CD14-positive monocyte (primary cell): ENCODE results near the gene SLC4A3. TPM values are rescaled to one million over a fixed set of nuclear protein-coding genes. Genes with fewer than 3 reads are reported as not detected.

Source experiments
- DNase-seq, 3 donors: peaks; one replicate each; pipeline ENCODE4 v3.0.0-alpha.2; 2011 to 2022
- H2AFZ ChIP-seq: 2 replicates; pipeline ENCODE4 v1.6.0; 2012; ENCODE audit warnings: mild to moderate bottlenecking, low read depth, low read length, inconsistent platforms; ENCODE audit not compliant: insufficient read depth, poor library complexity, severe bottlenecking
- H3K27ac ChIP-seq, 2 donors: 1 replicate in 1 of 2; 2 replicates in 1 of 2; pipeline ENCODE4 v1.5.1; 2012 to 2013; ENCODE audit warnings: low read length in 2 of 2, control low read depth in 1 of 2, inconsistent platforms in 1 of 2, low read depth in 1 of 2, mild to moderate bottlenecking in 1 of 2
- H3K27me3 ChIP-seq, 2 donors: one replicate each; pipeline versions ENCODE4 v1.6.0 to v1.6.1; 2011 to 2013; ENCODE audit warnings: low read length in 2 of 2; ENCODE audit not compliant: control insufficient read depth in 2 of 2, insufficient read depth in 2 of 2
- H3K36me3 ChIP-seq, 2 donors: replicated peaks in 1 of 2; 1 replicate in 1 of 2; 2 replicates in 1 of 2; pipeline versions ENCODE4 v1.5.1 to v1.6.1; 2012 to 2013; ENCODE audit warnings: low read length in 2 of 2, control low read depth in 1 of 2, inconsistent platforms in 1 of 2, mild to moderate bottlenecking in 1 of 2; ENCODE audit not compliant: insufficient read depth in 2 of 2, control insufficient read depth in 1 of 2
- H3K4me1 ChIP-seq, 2 donors: 1 replicate in 1 of 2; 2 replicates in 1 of 2; pipeline versions ENCODE4 v1.5.1 to v1.6.1; 2012 to 2013; ENCODE audit warnings: low read length in 2 of 2, control low read depth in 1 of 2, inconsistent platforms in 1 of 2, mild to moderate bottlenecking in 1 of 2, moderate library complexity in 1 of 2; ENCODE audit not compliant: insufficient read depth in 2 of 2, control insufficient read depth in 1 of 2
- H3K4me2 ChIP-seq: replicated peaks from 2 replicates; pipeline ENCODE3; 2012; ENCODE audit warnings: low read length, moderate library complexity, mild to moderate bottlenecking; ENCODE audit not compliant: poor library complexity, severe bottlenecking; ENCODE audit errors: extremely low read depth
- H3K4me3 ChIP-seq, 3 experiments: fragments of 200-600 bp in 1 of 3; sonication (generic) in 1 of 3; replicated peaks in 1 of 3; 1 replicate in 2 of 3; 2 replicates in 1 of 3; pipeline ENCODE4 v1.5.1; 2011 to 2013; ENCODE audit warnings: low read length in 3 of 3, mild to moderate bottlenecking in 3 of 3, control low read depth in 2 of 3, low read depth in 2 of 3, inconsistent platforms in 1 of 3, moderate library complexity in 1 of 3
- H3K79me2 ChIP-seq: 2 replicates; pipeline ENCODE4 v1.6.0; 2012; ENCODE audit warnings: mild to moderate bottlenecking, control low read depth, inconsistent platforms, low read length, moderate library complexity; ENCODE audit not compliant: insufficient read depth
- H3K9ac ChIP-seq: 2 replicates; pipeline ENCODE4 v1.6.0; 2017; ENCODE audit warnings: low read length, mild to moderate bottlenecking; ENCODE audit not compliant: insufficient read depth, poor library complexity, severe bottlenecking
- H3K9me3 ChIP-seq, 2 donors: replicated peaks in 1 of 2; 1 replicate in 1 of 2; 2 replicates in 1 of 2; pipeline versions ENCODE4 v1.5.1 to v1.6.1; 2012 to 2013; ENCODE audit warnings: low read length in 2 of 2, control low read depth in 1 of 2; ENCODE audit not compliant: control insufficient read depth in 1 of 2, insufficient read depth in 1 of 2
- H4K20me1 ChIP-seq: 2 replicates; pipeline ENCODE4 v1.6.0; 2012; ENCODE audit warnings: mild to moderate bottlenecking, low read length, control low read depth, moderate library complexity; ENCODE audit not compliant: insufficient read depth
- H3K27ac Mint-ChIP-seq, 7 donors: one replicate each; pipeline ENCODE4 v1.8.0; 2020; ENCODE audit warnings: mild to moderate bottlenecking in 7 of 7, mixed read lengths in 7 of 7, moderate library complexity in 6 of 7, inconsistent platforms in 2 of 7
- H3K27me3 Mint-ChIP-seq, 3 donors: one replicate each; pipeline ENCODE4 v1.8.0; 2021 to 2022; ENCODE audit warnings: low read depth in 3 of 3, mild to moderate bottlenecking in 3 of 3, mixed read lengths in 3 of 3, moderate library complexity in 3 of 3, inconsistent platforms in 1 of 3
- H3K36me3 Mint-ChIP-seq, 2 donors: one replicate each; pipeline ENCODE4 v1.8.0; 2020; ENCODE audit warnings: mixed read lengths in 2 of 2, inconsistent platforms in 1 of 2, mild to moderate bottlenecking in 1 of 2
- H3K4me1 Mint-ChIP-seq: one replicate; pipeline ENCODE4 v1.8.0; 2020; ENCODE audit warnings: mild to moderate bottlenecking, mixed read lengths
- H3K4me3 Mint-ChIP-seq, 2 donors: one replicate each; pipeline ENCODE4 v1.8.0; 2020; ENCODE audit warnings: mild to moderate bottlenecking in 2 of 2, mixed read lengths in 2 of 2, moderate library complexity in 1 of 2
- H3K9me3 Mint-ChIP-seq, 7 donors: one replicate each; pipeline ENCODE4 v1.8.0; 2020 to 2022; ENCODE audit warnings: mixed read lengths in 7 of 7, mild to moderate bottlenecking in 6 of 7, moderate library complexity in 6 of 7, inconsistent platforms in 2 of 7
- WGBS: methylation state at CpG from one replicate; pipeline ENCODE4 v1.1.5; 2013; ENCODE audit warnings: missing lambda C conversion rate; ENCODE audit not compliant: insufficient coverage; 5-methylcytosine and 5-hydroxymethylcytosine counted together
- intact Hi-C, 2 donors: fragments of 100-400 bp; cut with micrococcal nuclease; formaldehyde crosslinking; loops; one replicate each; pipeline versions ENCODE4 v1.15.0 to v1.15.1; 2023
- polyA plus RNA-seq, 3 donors: library from polyadenylated mRNA; depleted of rRNA in 1 of 3; unstranded in 2 of 3; stranded (reverse) in 1 of 3; fragments of 300-500 nt in 2 of 3; fragments of >200 nt in 1 of 3; fragmentation: Illumina TruSeq in 2 of 3; gene quantifications; 1 replicate in 2 of 3; 2 replicates in 1 of 3; pipeline ENCODE4 v1.2.3, GENCODE V29; 2012 to 2021
- TF ChIP-seq, protein P1 (sequence below): fragments of 200-600 bp; IDR thresholded peaks from one replicate; pipeline ENCODE4 v1.8.0; 2022; ENCODE audit warnings: antibody characterized with exemption, mild to moderate bottlenecking

The SLC4A3 gene
- polyA plus RNA-seq, 3 donors = 0.31 TPM; not detected in 2

DNA sequence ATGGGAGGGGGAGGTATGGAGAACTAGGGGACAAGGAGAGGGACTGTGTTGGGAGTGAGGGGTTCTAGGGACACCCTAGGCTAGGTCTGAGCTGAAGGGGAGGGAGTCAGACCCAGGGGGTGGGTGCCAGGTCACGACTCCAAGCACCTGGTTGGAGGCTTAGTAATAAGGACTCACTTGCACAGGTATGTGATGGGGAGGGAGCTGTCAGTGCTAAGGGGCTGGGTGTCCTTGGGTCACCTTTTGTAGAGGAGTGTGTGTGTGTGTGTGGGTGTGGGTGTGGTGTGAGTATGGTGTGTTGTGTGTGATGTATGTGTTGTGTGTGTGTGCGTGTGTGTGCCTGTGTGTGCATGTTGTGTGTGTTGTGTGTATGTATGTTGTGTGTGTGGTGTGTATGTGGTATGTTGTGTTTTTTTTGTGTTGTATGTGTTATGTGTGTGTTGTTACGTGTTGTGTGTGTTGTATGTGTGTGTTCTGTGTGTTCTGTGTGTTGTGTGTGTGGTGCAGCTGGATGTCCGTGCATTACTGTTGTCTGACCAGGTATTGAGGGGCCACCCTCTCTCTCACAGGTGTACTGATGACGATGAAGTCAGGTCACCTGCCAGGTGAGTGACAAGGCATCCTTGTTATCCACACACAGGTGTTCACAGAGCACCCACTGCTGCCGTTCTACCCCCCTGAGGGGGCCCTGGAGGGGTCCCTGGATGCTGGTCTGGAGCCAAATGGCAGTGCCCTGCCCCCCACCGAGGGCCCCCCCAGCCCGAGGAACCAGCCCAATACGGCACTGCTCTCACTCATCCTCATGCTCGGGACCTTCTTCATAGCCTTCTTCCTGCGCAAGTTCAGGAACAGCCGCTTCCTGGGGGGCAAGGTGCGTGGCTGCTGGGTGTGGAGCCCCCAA is 9.8 kb downstream of the SLC4A3 start:
- no peak overlapping the region for H3K27ac Mint-ChIP-seq

DNA sequence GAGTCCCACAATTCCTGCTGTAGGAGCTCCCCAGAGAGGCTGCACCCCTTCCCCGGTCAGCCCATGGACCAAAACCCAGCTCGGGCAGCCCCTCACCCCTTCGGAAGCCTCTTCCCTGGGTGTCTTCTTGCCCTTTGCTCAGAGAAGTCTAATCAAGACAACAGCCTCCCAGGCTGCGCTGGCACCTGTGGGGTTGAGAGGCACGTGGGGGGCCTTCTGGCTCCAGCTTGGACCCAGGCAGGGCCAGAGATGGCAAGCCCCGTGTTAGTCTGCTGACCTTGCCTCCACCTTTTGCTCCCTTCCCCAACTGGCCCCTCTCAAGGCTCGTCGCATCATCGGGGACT is 10.4 kb downstream of the SLC4A3 start:
- H3K9me3 ChIP-seq = no peaks in the 10 kb centered on the region
- no peak overlapping the region for H3K4me3 ChIP-seq
- H3K9ac ChIP-seq = no peak overlapping the region
- 100% methylated on average over 4 of the region's 9 CpGs for WGBS
- no peak overlapping the region for H3K4me3 Mint-ChIP-seq
- peaks cover 12% of the 10 kb centered on the region for H3K4me1 Mint-ChIP-seq
- TF ChIP-seq, protein P1, sequence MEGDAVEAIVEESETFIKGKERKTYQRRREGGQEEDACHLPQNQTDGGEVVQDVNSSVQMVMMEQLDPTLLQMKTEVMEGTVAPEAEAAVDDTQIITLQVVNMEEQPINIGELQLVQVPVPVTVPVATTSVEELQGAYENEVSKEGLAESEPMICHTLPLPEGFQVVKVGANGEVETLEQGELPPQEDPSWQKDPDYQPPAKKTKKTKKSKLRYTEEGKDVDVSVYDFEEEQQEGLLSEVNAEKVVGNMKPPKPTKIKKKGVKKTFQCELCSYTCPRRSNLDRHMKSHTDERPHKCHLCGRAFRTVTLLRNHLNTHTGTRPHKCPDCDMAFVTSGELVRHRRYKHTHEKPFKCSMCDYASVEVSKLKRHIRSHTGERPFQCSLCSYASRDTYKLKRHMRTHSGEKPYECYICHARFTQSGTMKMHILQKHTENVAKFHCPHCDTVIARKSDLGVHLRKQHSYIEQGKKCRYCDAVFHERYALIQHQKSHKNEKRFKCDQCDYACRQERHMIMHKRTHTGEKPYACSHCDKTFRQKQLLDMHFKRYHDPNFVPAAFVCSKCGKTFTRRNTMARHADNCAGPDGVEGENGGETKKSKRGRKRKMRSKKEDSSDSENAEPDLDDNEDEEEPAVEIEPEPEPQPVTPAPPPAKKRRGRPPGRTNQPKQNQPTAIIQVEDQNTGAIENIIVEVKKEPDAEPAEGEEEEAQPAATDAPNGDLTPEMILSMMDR = no peak
- DNase-seq = no peak
- intact Hi-C loops = no loop called here
- H4K20me1 ChIP-seq = no peaks in the 10 kb centered on the region
- H2AFZ ChIP-seq = no peak overlapping the region
- H3K36me3 Mint-ChIP-seq = no peaks in the 10 kb centered on the region
- H3K27ac ChIP-seq = no peak overlapping the region
- no peaks in the 10 kb centered on the region for H3K27me3 ChIP-seq
- H3K4me1 ChIP-seq = peaks cover 4 to 9% of the 10 kb centered on the region in 2 donors
- no peak overlapping the region for H3K27ac Mint-ChIP-seq
- H3K9me3 Mint-ChIP-seq = peaks cover 0 to 1% (median 0%) of the 10 kb centered on the region in 7 donors
- peaks cover 2 to 11% (median 10%) of the 10 kb centered on the region in 3 donors for H3K27me3 Mint-ChIP-seq
- no peak overlapping the region for H3K4me2 ChIP-seq
- no peaks in the 10 kb centered on the region for H3K79me2 ChIP-seq
- H3K36me3 ChIP-seq = no peaks in the 10 kb centered on the region

More for the DNA sequence above, 9.8 kb downstream of the SLC4A3 start:
- DNase-seq = no peak
- Histone ChIP-seq H3K4me3 (no peak overlapping the region), H4K20me1 (no peaks in the 10 kb centered on the region), H3K36me3 (no peaks in the 10 kb centered on the region), H3K9ac (no peak overlapping the region), H3K27ac (no peak overlapping the region), H3K4me2 (no peak overlapping the region), H2AFZ (no peak overlapping the region), H3K9me3 (no peaks in the 10 kb centered on the region), H3K79me2 (no peaks in the 10 kb centered on the region), H3K4me1 (peaks cover 0 to 4% of the 10 kb centered on the region in 2 donors), H3K27me3 (no peaks in the 10 kb centered on the region)
- intact Hi-C loops = no loop called here
- H3K36me3 Mint-ChIP-seq = no peaks in the 10 kb centered on the region
- TF ChIP-seq, protein P1 = no peak
- H3K27me3 Mint-ChIP-seq = peaks cover 2 to 10% (median 9%) of the 10 kb centered on the region in 3 donors
- H3K4me3 Mint-ChIP-seq = peak overlapping the region in 1 of 2 donors; percentile 50
- H3K4me1 Mint-ChIP-seq = peaks cover 6% of the 10 kb centered on the region
- WGBS = 92% methylated on average over 9 of the region's 13 CpGs
- peaks cover 0 to 1% (median 0%) of the 10 kb centered on the region in 7 donors for H3K9me3 Mint-ChIP-seq
